Natural killer cell (primary cell): ENCODE data around the gene TUFT1. TPM values are rescaled to one million over a fixed set of nuclear protein-coding genes. Genes with fewer than 3 reads are reported as not detected.

Source experiments
- ATAC-seq, 3 donors: fragments of 150-1000 bp in 2 of 3; fragments of 200-7000 bp in 1 of 3; cut with Tn5 transposase; 1 replicate in 1 of 3; 2 replicates in 2 of 3; pipeline ENCODE4 v1.10.0; 2021; ENCODE audit warnings: mild to moderate bottlenecking in 2 of 3, moderate library complexity in 2 of 3
- DNase-seq, 2 donors: peaks; one replicate each; pipeline versions ENCODE4 v3.0.0 to v3.0.0-alpha.2; 2013 to 2021; ENCODE audit warnings: mixed read lengths in 1 of 2
- H3K27ac ChIP-seq: one replicate; pipeline ENCODE4 v1.5.1; 2013; ENCODE audit warnings: mild to moderate bottlenecking, low read length
- H3K27me3 ChIP-seq: one replicate; pipeline ENCODE4 v1.6.1; 2013; ENCODE audit warnings: low read length; ENCODE audit not compliant: control insufficient read depth, insufficient read depth
- H3K36me3 ChIP-seq: one replicate; pipeline ENCODE4 v1.6.1; 2013; ENCODE audit warnings: low read length; ENCODE audit not compliant: control insufficient read depth, insufficient read depth
- H3K4me1 ChIP-seq: one replicate; pipeline ENCODE4 v1.6.1; 2013; ENCODE audit warnings: low read length; ENCODE audit not compliant: control insufficient read depth, insufficient read depth
- H3K4me3 ChIP-seq: one replicate; pipeline ENCODE4 v1.5.1; 2013; ENCODE audit warnings: low read length
- H3K9me3 ChIP-seq: one replicate; pipeline ENCODE4 v1.6.1; 2013; ENCODE audit warnings: low read length; ENCODE audit not compliant: control insufficient read depth, insufficient read depth
- H3K27ac Mint-ChIP-seq, 2 donors: one replicate each; pipeline ENCODE4 v1.8.0; 2022; ENCODE audit warnings: mild to moderate bottlenecking in 2 of 2, mixed read lengths in 2 of 2, moderate library complexity in 1 of 2
- H3K27me3 Mint-ChIP-seq, 2 donors: one replicate each; pipeline ENCODE4 v1.8.0; 2022; ENCODE audit warnings: low read depth in 2 of 2, mixed read lengths in 2 of 2
- H3K36me3 Mint-ChIP-seq: one replicate; pipeline ENCODE4 v1.8.0; 2022; ENCODE audit warnings: mixed read lengths
- H3K4me1 Mint-ChIP-seq, 2 donors: one replicate each; pipeline ENCODE4 v1.8.0; 2022; ENCODE audit warnings: mixed read lengths in 2 of 2
- H3K4me3 Mint-ChIP-seq: one replicate; pipeline ENCODE4 v1.8.0; 2022; ENCODE audit warnings: mild to moderate bottlenecking, moderate library complexity, mixed read lengths
- H3K9me3 Mint-ChIP-seq, 2 donors: one replicate each; pipeline ENCODE4 v1.8.0; 2022; ENCODE audit warnings: mixed read lengths in 2 of 2
- WGBS: methylation state at CpG from one replicate; pipeline ENCODE4 v1.1.7; 2013; ENCODE audit warnings: missing lambda C conversion rate; ENCODE audit not compliant: insufficient coverage; 5-methylcytosine and 5-hydroxymethylcytosine counted together
- intact Hi-C: fragments of 100-400 bp; cut with micrococcal nuclease; formaldehyde crosslinking; loops from one replicate; pipeline ENCODE4 v1.14.2; 2022
- total RNA-seq, 4 donors: library from RNA; stranded (reverse); fragments of 120-200 nt in 1 of 4; gene quantifications; one replicate each; pipeline versions ENCODE4 v1.2.3 to v1.2.4, GENCODE V29; 2013 to 2022
- TF ChIP-seq, protein P1 (sequence below): fragments of 200-600 bp; IDR thresholded peaks from one replicate; pipeline ENCODE4 v1.8.0; 2022; ENCODE audit warnings: antibody characterized with exemption

TUFT1 gene
- total RNA-seq, 3 donors from 2014 or later (not counting 1 experiment from before 2014, with no cell fraction given) = 4.6 to 7.2 (median 5.0) TPM

- ATAC-seq = no peak
- H3K9me3 Mint-ChIP-seq = no peaks in the 10 kb centered on the region
- H3K4me1 ChIP-seq = no peaks in the 10 kb centered on the region
- H3K36me3 ChIP-seq = no peaks in the 10 kb centered on the region
- TF ChIP-seq, protein P1, sequence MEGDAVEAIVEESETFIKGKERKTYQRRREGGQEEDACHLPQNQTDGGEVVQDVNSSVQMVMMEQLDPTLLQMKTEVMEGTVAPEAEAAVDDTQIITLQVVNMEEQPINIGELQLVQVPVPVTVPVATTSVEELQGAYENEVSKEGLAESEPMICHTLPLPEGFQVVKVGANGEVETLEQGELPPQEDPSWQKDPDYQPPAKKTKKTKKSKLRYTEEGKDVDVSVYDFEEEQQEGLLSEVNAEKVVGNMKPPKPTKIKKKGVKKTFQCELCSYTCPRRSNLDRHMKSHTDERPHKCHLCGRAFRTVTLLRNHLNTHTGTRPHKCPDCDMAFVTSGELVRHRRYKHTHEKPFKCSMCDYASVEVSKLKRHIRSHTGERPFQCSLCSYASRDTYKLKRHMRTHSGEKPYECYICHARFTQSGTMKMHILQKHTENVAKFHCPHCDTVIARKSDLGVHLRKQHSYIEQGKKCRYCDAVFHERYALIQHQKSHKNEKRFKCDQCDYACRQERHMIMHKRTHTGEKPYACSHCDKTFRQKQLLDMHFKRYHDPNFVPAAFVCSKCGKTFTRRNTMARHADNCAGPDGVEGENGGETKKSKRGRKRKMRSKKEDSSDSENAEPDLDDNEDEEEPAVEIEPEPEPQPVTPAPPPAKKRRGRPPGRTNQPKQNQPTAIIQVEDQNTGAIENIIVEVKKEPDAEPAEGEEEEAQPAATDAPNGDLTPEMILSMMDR = no peak
- H3K4me3 Mint-ChIP-seq = no peak overlapping the region
- WGBS = 90% methylated on average over 2 of the region's 2 CpGs
- no peak for DNase-seq
- no peaks in the 10 kb centered on the region for H3K36me3 Mint-ChIP-seq
- no peaks in the 10 kb centered on the region for H3K27me3 ChIP-seq
- no peaks in the 10 kb centered on the region for H3K4me1 Mint-ChIP-seq
- H3K27ac ChIP-seq = no peak overlapping the region
- peaks cover 0 to 6% of the 10 kb centered on the region in 2 donors for H3K27me3 Mint-ChIP-seq
- intact Hi-C loops = no loop called here
- H3K9me3 ChIP-seq = no peaks in the 10 kb centered on the region
- H3K27ac Mint-ChIP-seq = no peak overlapping the region
- H3K4me3 ChIP-seq = no peak overlapping the region
Observed at GRCh38 chr1:151549199-151549598, 9.1 kb downstream of the TUFT1 start.

GRCh38 chr1:151553659-151554058 lies 13.6 kb downstream of the TUFT1 start:
- WGBS = 94% methylated on average over 4 of the region's 4 CpGs
- Histone ChIP-seq H3K27me3 (no peaks in the 10 kb centered on the region), H3K36me3 (no peaks in the 10 kb centered on the region), H3K27ac (no peak overlapping the region), H3K4me3 (no peak overlapping the region), H3K9me3 (no peaks in the 10 kb centered on the region), H3K4me1 (no peaks in the 10 kb centered on the region)
- no peak overlapping the region for H3K27ac Mint-ChIP-seq
- H3K9me3 Mint-ChIP-seq = no peaks in the 10 kb centered on the region
- H3K4me3 Mint-ChIP-seq = no peak overlapping the region
- DNase-seq = no peak
- H3K27me3 Mint-ChIP-seq = peaks cover 2 to 8% of the 10 kb centered on the region in 2 donors
- TF ChIP-seq, protein P1 = no peak
- intact Hi-C loops = no loop called here
- H3K4me1 Mint-ChIP-seq = no peaks in the 10 kb centered on the region
- no peaks in the 10 kb centered on the region for H3K36me3 Mint-ChIP-seq
- no peak for ATAC-seq

- intact Hi-C loops = no loop called here
- Mint-ChIP-seq H3K27me3 (peaks cover 5 to 16% of the 10 kb centered on the region in 2 donors), H3K36me3 (no peaks in the 10 kb centered on the region), H3K4me3 (no peak overlapping the region), H3K4me1 (no peaks in the 10 kb centered on the region), H3K9me3 (no peaks in the 10 kb centered on the region), H3K27ac (no peak overlapping the region)
- no peak for DNase-seq
- no peaks in the 10 kb centered on the region for H3K36me3 ChIP-seq
- no peak for ATAC-seq
- H3K9me3 ChIP-seq = no peaks in the 10 kb centered on the region
- no peaks in the 10 kb centered on the region for H3K4me1 ChIP-seq
- TF ChIP-seq, protein P1 = no peak
- no peak overlapping the region for H3K27ac ChIP-seq
- no peaks in the 10 kb centered on the region for H3K27me3 ChIP-seq
- no peak overlapping the region for H3K4me3 ChIP-seq
- WGBS = 100% methylated on average over 1 of the region's 2 CpGs
Observed at GRCh38 chr1:151556052-151556451, 15.9 kb downstream of the TUFT1 start.

DNA sequence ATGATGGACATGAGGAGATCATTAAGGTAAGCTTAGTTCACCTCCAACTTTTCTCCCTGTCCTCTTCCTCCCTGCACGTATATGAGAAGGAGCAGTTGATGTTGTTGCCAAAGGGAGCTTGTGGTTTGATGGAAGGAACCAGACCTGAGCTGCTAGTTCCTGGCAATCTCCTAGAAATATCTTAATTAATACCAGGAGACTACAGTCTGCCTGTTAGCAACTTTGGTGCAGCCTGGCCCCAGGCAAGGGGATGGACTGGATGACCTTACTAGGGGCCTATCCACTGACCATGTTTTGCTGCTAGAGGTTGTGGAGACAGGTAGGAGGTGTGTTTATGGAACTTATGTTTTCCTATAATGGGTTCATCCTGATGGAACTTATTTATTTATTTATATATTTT lies 22.6 kb downstream of the TUFT1 start:
- no peaks in the 10 kb centered on the region for H3K4me1 Mint-ChIP-seq
- no peaks in the 10 kb centered on the region for H3K9me3 Mint-ChIP-seq
- no CpG with 5 or more reads among the region's 1 CpG for WGBS
- no peak overlapping the region for H3K27ac Mint-ChIP-seq
- H3K27me3 Mint-ChIP-seq = peaks cover 8 to 16% of the 10 kb centered on the region in 2 donors
- Histone ChIP-seq H3K9me3 (no peaks in the 10 kb centered on the region), H3K4me1 (no peaks in the 10 kb centered on the region), H3K27me3 (no peaks in the 10 kb centered on the region), H3K27ac (no peak overlapping the region), H3K4me3 (no peak overlapping the region), H3K36me3 (no peaks in the 10 kb centered on the region)
- no peak for DNase-seq
- intact Hi-C loops = no loop called here
- H3K36me3 Mint-ChIP-seq = no peaks in the 10 kb centered on the region
- no peak for ATAC-seq
- TF ChIP-seq, protein P1 = no peak
- H3K4me3 Mint-ChIP-seq = no peak overlapping the region
